Measurements from ENCODE around the gene ZNF197.

The ZNF197 gene

GRCh38 chr3:44685128-44685800 lies 60.4 kb downstream of the ZNF197 start:
- peaks cover 6 to 24% of the 10 kb centered on the region in 2 donors for H3K9me3 ChIP-seq (ENCODE audit: control insufficient read depth in 1 of 2, low read length in 2 of 2)
- peak overlapping the region in 1 of 2 donors; percentile 49 for H3K9ac ChIP-seq (ENCODE audit: low read depth in 1 of 2, low read length in 2 of 2)
- H3K27me3 ChIP-seq (ENCODE audit: control insufficient read depth in 1 of 2, insufficient read depth in 2 of 2, low read length in 2 of 2) = no peaks in the 10 kb centered on the region
- H3K4me1 ChIP-seq (ENCODE audit: control insufficient read depth in 1 of 2, insufficient read depth in 2 of 2, low read length in 2 of 2) = no peaks in the 10 kb centered on the region
- no peak overlapping the region for H3K27ac ChIP-seq (ENCODE audit: low read depth, low read length)
- H3K4me3 ChIP-seq (ENCODE audit: low read depth in 1 of 2, low read length in 2 of 2) = peak overlapping the region; percentile 73 to 77
- peaks cover 0 to 2% of the 10 kb centered on the region in 2 donors for H3K36me3 ChIP-seq (ENCODE audit: control insufficient read depth in 1 of 2, insufficient read depth in 2 of 2, low read length in 2 of 2)

GRCh38 chr3:44687898-44688297 lies 63.1 kb downstream of the ZNF197 start:
- Histone ChIP-seq H3K36me3 (ENCODE audit: control insufficient read depth in 1 of 2, insufficient read depth in 2 of 2, low read length in 2 of 2) (peaks cover 0 to 2% of the 10 kb centered on the region in 2 donors), H3K9ac (ENCODE audit: low read depth in 1 of 2, low read length in 2 of 2) (no peak overlapping the region), H3K27me3 (ENCODE audit: control insufficient read depth in 1 of 2, insufficient read depth in 2 of 2, low read length in 2 of 2) (no peaks in the 10 kb centered on the region), H3K4me3 (ENCODE audit: low read depth in 1 of 2, low read length in 2 of 2) (no peak overlapping the region), H3K27ac (ENCODE audit: low read depth, low read length) (no peak overlapping the region), H3K9me3 (ENCODE audit: control insufficient read depth in 1 of 2, low read length in 2 of 2) (peaks cover 2 to 3% of the 10 kb centered on the region in 2 donors), H3K4me1 (ENCODE audit: control insufficient read depth in 1 of 2, insufficient read depth in 2 of 2, low read length in 2 of 2) (no peaks in the 10 kb centered on the region)
